HG02840 (cell line): ENCODE data around the gene KIAA1143.

ENCODE experiments used
- ATAC-seq: cut with Tn5 transposase; IDR thresholded peaks from one replicate; pipeline ENCODE4 v1.9.1; 2021; ENCODE audit warnings: mild to moderate bottlenecking, moderate library complexity, moderate number of reproducible peaks; ENCODE audit not compliant: unreplicated experiment, low FRiP score

The KIAA1143 gene

DNA sequence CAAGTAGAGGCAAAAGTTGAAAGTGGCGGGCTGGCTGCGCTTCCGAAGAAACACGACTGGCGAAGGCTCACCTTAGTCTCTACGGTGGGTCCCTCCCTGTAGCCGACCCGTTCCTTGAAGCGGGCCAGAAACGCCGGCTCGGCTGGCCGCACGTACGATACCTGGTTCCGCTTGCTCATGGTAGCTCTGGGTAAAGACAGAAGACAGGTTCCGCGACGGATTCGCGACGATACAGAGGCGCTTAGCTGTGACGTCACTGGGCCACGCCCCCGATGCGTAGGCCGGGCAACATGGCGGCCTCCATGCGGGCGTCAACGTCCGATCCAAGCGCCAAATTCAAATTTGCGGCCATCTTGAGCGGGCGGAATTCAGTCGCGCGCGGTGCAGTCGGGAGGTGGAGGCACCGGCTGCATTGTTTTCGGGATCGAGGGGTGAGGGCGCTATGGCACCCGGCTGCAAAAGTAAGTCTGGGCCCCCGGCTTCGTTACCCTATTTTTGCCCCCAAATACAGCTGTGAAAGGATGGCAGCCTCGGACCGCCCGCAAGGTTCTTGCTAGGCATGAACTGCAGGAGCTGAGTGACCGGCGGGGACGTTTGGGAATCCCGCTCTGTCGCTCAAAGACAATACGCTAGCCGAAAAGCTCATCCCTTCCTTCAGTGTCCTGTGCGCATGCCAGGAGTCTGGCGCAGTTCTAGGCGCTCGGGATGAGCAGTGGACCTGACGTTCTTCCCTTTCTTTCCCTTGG, at the start of gene KIAA1143, which contains the start of gene KIF15:
KIAA1143 (minus strand) TSS at position 196 of the 746 bp plus-strand sequence; CDS start at position 179, 17 bp downstream.
KIF15 (plus strand) TSS at position 371 of the 746 bp plus-strand sequence; CDS start at position 443, 72 bp downstream.
- ATAC-seq: peak; percentile 92

GRCh38 chr3:44805960-44806359, 44.5 kb upstream of the KIAA1143 start:
- ATAC-seq: no peak

DNA sequence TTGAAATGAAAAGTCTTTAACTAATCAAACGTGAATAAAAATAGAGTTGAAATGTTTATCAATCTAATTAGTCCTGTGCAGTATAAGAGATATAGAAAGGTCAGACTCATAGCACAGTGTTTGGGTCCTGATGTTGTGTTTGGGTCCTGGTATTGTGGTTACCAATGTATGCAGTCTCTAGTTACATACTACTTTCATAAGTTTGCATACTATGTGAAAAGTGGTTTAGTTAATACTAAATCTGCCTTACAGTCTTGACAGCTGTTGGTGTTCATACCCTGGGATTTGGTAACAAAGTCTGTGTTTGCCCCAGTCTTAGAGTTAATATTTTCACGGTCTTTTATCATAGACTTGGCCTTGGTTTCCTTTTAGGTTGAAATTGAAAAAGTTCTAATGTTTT, 41.9 kb upstream of the KIAA1143 start:
- peak; percentile 62 for ATAC-seq

GRCh38 chr3:44802011-44802410, 40.6 kb upstream of the KIAA1143 start:
- no peak for ATAC-seq

DNA sequence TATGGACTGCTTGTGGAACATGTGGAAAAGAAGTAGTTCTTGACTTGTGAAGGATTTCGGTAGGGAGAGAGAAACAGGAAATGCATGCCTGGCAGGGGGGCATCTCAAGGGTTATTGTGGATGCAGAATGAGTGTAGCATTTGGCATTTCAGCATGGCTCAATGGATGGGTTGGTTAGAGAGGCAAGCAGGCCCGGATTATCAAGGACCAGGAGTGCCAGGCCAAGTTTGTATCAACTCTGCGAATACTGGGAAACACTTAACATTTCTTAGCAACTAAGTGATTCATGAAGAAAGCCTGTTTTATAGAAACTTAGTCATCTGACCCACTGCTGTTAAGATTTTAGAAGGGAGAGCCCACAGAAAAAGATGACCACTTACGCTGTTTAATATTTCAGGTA, 33.8 kb upstream of the KIAA1143 start:
- ATAC-seq: no peak

- no peak for ATAC-seq
Measured at GRCh38 chr3:44782891-44783290, 21.5 kb upstream of the KIAA1143 start.

GRCh38 chr3:44772099-44772442, 10.7 kb upstream of the KIAA1143 start:
- no peak for ATAC-seq

DNA sequence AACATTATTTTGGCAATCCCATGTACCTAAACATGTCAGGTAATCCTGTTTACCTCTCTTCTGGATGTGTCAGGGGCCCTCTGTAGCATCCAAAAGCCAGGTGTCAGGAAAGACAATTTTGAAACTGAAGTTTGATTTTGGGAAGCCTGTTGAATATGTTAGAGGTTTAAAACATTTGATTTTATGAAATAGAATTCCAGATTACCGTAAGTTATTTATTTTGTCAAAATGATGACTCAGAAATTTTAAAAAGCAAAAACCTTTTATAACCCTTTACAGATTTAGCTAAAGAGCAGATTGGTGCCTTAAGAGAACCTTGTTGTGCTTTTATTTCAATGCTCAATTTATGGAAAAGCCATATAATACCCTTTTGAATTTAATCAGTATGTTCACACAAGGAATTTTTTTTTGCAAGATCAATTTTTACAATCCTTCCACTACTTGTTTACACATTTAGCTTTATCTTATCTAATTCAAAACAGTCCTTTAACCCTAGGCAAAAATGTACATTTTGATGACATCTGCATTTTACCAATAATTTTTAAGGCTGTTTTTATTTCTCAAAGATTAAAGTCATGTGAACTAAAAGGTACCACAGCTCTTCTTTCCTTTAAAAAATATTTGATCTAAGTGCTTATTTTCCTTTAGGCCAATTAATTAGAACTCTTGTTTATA, 10.1 kb upstream of the KIAA1143 start:
- ATAC-seq: no peak

GRCh38 chr3:44764248-44764647, 2.8 kb upstream of the KIAA1143 start:
- ATAC-seq: no peak

DNA sequence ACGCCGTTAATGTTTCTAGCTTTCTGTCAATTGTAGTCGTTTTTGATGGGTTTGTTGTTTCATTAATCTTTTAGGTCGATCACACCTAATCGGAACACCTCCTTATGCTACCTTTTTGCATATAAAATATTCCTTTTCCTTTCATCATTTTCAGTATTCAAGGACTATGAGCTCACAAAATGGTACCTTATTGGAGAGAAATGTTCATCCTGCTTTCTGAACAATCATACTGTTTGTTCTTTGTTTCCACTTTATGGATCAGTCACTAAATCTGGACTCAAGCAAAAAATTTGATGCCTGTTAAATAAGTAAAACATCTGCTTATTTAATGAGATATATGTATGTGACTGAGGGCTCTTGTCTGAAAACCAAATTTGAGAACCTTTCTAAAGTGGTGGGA, 1.3 kb upstream of the KIAA1143 start:
- no peak for ATAC-seq

- no peak for ATAC-seq
Measured at GRCh38 chr3:44762170-44762677, 805 bp upstream of the KIAA1143 start.

- ATAC-seq: no peak
Measured at GRCh38 chr3:44761101-44761423, 357 bp downstream of the KIAA1143 start.

- no peak for ATAC-seq
Measured at GRCh38 chr3:44734646-44735168, 26.7 kb downstream of the KIAA1143 start.

DNA sequence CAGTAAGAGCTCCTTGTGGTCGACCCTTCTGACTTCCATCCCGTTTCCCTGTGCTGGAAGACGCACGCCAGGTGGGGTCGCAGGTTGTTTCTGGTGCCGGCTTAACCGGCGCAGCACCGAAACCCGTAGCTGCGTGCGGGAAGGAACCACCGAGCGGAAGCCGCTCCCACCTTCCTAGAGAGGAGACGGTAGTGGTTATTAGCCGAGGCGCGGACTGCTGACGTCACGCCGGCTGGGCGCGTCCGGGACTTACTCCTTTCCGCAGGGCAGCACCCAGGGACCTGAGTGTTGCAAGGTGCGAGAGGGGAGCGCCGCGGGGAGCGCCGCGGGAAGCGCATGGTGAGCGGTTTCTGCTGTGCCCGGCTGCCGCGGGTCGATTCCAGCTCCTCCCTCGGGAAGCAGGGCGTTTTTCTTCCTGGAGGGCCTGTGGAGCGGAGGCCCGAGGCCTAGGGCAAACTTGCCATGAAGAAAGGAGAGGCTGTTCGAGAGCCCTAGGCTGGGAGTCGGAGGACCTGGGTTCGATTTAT, 32.0 kb downstream of the KIAA1143 start, which contains the start of gene ZNF501:
ZNF501 (plus strand) TSS at position 252 of the 527 bp plus-strand sequence. CDS start 4,787 bp downstream, outside the sequence.
- ATAC-seq: no peak

- ATAC-seq: no peak
Measured at GRCh38 chr3:44722103-44722401, 39.4 kb downstream of the KIAA1143 start.

DNA sequence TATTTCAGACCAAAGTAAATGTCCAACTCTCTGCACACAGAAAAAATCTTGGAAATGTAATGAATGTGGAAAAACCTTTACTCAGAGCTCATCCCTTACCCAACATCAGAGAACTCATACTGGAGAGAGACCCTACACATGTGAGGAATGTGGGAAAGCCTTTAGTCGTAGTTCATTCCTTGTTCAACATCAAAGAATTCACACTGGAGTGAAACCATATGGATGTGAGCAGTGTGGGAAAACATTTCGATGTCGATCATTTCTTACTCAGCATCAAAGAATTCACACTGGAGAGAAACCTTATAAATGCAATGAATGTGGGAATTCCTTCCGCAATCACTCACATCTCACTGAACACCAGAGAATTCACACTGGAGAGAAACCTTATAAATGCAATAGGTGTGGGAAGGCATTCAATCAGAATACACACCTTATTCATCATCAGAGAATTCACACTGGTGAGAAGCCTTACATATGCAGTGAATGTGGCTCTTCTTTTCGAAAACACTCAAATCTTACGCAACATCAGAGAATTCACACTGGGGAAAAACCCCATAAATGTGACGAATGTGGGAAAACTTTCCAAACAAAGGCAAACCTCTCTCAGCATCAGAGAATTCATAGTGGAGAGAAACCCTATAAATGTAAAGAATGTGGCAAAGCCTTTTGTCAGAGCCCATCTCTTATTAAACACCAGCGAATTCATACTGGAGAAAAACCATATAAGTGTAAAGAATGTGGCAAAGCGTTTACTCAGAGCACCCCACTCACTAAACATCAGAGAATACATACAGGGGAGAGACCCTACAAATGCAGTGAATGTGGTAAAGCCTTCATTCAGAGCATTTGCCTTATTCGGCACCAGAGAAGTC, 40.0 kb downstream of the KIAA1143 start:
- no peak for ATAC-seq

DNA sequence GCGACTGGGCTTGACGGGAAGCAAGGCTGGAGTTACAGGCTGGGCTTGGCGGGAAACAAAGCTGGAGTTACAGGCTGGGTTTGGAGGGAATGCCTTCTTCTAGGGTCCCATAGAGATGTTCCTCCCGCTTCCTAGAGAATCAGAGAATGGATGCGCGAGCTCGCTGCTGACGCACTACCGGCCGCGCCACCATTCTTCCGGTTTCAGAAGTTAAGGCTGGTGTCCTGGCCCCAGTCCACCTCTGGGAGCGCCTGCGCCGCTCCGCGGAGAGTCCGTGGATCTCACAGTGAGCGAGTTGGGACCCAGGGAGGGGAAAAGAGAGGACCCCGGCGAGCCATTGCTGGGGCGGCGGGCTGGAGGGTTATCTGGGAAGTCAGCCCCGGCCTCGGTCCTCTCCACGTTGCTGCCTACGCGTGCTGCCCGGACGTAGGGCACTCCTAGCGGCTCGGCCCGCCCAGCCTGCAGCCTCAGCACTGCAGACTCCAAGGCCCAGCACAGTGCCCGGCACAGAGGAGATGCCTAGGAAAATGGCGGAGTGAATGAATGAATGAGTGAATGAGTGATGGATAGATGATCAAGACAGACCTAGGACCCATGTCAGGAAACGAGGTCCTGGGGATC, 48.9 kb downstream of the KIAA1143 start, which contains the start of gene ZNF502:
ZNF502 (plus strand) TSS at position 206 of the 621 bp plus-strand sequence. CDS start 7,602 bp downstream, outside the sequence.
- ATAC-seq: no peak
